CD8-positive, alpha-beta memory T cell (primary cell): Measurements from ENCODE around the gene PATJ. TPM values are rescaled to one million over a fixed set of nuclear protein-coding genes. Genes with fewer than 3 reads are reported as not detected.
"Not testable (repeated sequence)": the region's sequence is repeated elsewhere in the genome, so short reads cannot be mapped to it uniquely, and the experiment has no call there.

Experiments used
- CTCF ChIA-PET: fragments of 350-600 bp; sonication (Branson Sonifier 250); formaldehyde crosslinking; loops from one replicate; lab custom pipeline; 2021; ENCODE audit warnings: antibody characterized with exemption; lab: Charles Lee
- POLR2A ChIA-PET: fragments of 350-600 bp; sonication (Branson Sonifier 250); formaldehyde crosslinking; loops from one replicate; lab custom pipeline; 2021; ENCODE audit warnings: antibody characterized with exemption; lab: Charles Lee
- DNase-seq, 5 donors: peaks; one replicate each; pipeline versions ENCODE4 v3.0.0 to v3.0.0-alpha.2; 2020 to 2022; ENCODE audit warnings: mixed read lengths in 1 of 5
- H3K27ac ChIP-seq: one replicate; pipeline ENCODE4 v1.7.0; 2013; ENCODE audit warnings: low read depth, mild to moderate bottlenecking, low read length, moderate library complexity
- H3K27me3 ChIP-seq: 2 replicates; pipeline ENCODE4 v1.7.0; 2013; ENCODE audit warnings: low read length, mild to moderate bottlenecking; ENCODE audit not compliant: insufficient read depth, poor library complexity, severe bottlenecking
- H3K36me3 ChIP-seq: 2 replicates; pipeline ENCODE4 v1.7.0; 2013; ENCODE audit warnings: mild to moderate bottlenecking, low read length, moderate library complexity; ENCODE audit not compliant: insufficient read depth
- H3K4me1 ChIP-seq: 2 replicates; pipeline ENCODE4 v1.7.0; 2013; ENCODE audit warnings: mild to moderate bottlenecking, low read length, moderate library complexity; ENCODE audit not compliant: insufficient read depth
- H3K4me3 ChIP-seq: 2 replicates; pipeline ENCODE4 v1.7.0; 2013; ENCODE audit warnings: mild to moderate bottlenecking, low read length
- H3K9me3 ChIP-seq: 2 replicates; pipeline ENCODE4 v1.7.0; 2013; ENCODE audit warnings: mild to moderate bottlenecking, low read length
- H3K27ac Mint-ChIP-seq, 8 donors: one replicate each; pipeline ENCODE4 v1.8.0; 2020 to 2021; ENCODE audit warnings: mixed read lengths in 8 of 8, mild to moderate bottlenecking in 6 of 8, inconsistent platforms in 3 of 8, moderate library complexity in 3 of 8
- H3K27me3 Mint-ChIP-seq, 2 donors: one replicate each; pipeline ENCODE4 v1.8.0; 2020 to 2021; ENCODE audit warnings: mixed read lengths in 2 of 2, mild to moderate bottlenecking in 1 of 2, moderate library complexity in 1 of 2
- H3K36me3 Mint-ChIP-seq, 3 donors: one replicate each; pipeline ENCODE4 v1.8.0; 2020 to 2021; ENCODE audit warnings: mixed read lengths in 3 of 3, inconsistent platforms in 1 of 3, mild to moderate bottlenecking in 1 of 3
- H3K4me1 Mint-ChIP-seq, 3 donors: one replicate each; pipeline ENCODE4 v1.8.0; 2020 to 2021; ENCODE audit warnings: mixed read lengths in 3 of 3, inconsistent platforms in 1 of 3, mild to moderate bottlenecking in 1 of 3
- H3K4me3 Mint-ChIP-seq, 7 donors: one replicate each; pipeline ENCODE4 v1.8.0; 2020 to 2021; ENCODE audit warnings: mixed read lengths in 7 of 7, mild to moderate bottlenecking in 6 of 7, moderate library complexity in 4 of 7, inconsistent platforms in 2 of 7
- H3K9me3 Mint-ChIP-seq, 5 donors: one replicate each; pipeline ENCODE4 v1.8.0; 2020 to 2022; ENCODE audit warnings: mixed read lengths in 5 of 5, mild to moderate bottlenecking in 3 of 5, moderate library complexity in 2 of 5, inconsistent platforms in 1 of 5
- polyA plus RNA-seq: library from polyadenylated mRNA; unstranded; fragments of 300-500 nt; fragmentation: Illumina TruSeq; gene quantifications from one replicate; pipeline ENCODE4 v1.2.3, GENCODE V29; 2021
- total RNA-seq, 2 experiments: library from RNA; stranded (reverse); gene quantifications; one replicate each; pipeline ENCODE4 v1.2.3, GENCODE V29; 2021

Gene PATJ
- total and polyA plus RNA-seq, 3 experiments from 2014 or later: 9.8 to 24.4 (median 10.3) TPM

DNA sequence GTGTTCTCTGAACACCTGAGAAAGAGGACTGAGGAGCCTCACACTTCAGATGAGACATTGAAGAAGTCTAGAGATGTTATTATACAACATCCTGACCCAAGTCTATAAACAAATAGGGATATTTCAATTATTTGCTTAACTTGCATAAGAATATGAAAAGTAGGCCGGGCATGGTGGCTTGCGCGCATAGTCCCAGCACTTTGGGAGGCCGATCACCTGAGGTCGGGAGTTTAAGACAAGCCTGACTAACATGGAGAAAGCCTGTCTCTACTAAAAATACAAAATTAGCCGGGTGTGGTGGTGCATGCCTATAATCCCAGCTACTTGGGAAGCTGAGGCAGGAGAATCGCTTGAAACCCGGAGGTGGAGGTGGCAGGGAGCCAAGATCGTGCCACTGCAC is 478.2 kb downstream of the PATJ start:
- H3K27me3 ChIP-seq, CTCF ChIA-PET, H3K4me1 ChIP-seq, H3K27ac ChIP-seq, H3K4me3 Mint-ChIP-seq, H3K27ac Mint-ChIP-seq, H3K9me3 Mint-ChIP-seq, H3K36me3 ChIP-seq, H3K9me3 ChIP-seq, H3K27me3 Mint-ChIP-seq, DNase-seq, H3K4me1 Mint-ChIP-seq, H3K36me3 Mint-ChIP-seq, POLR2A ChIA-PET, H3K4me3 ChIP-seq: not testable (repeated sequence)

DNA sequence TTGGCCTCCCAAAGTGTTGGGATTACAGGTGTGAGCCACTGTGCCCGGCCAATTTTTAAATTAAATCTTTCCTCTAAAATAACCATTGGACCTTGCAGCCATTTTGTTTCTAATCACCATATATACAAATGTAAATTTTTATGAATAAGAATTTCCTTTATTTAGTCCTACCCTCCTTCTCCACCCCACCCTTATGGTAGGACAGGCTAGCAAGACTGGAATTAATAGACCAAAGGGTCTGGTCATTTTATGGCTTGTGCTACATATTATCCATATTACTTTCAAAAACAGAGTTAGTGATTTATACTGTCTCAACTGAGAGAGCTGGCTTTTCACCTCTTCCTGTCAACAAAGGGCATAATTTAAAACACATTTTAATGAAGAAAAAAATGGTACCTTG is 478.9 kb downstream of the PATJ start:
- Histone ChIP-seq H3K4me3 (no peak overlapping the region), H3K4me1 (no peaks in the 10 kb centered on the region), H3K36me3 (no peaks in the 10 kb centered on the region), H3K27ac (no peak overlapping the region), H3K9me3 (no peaks in the 10 kb centered on the region), H3K27me3 (no peaks in the 10 kb centered on the region)
- ChIA-PET CTCF (no interaction called here), POLR2A (no interaction called here)
- Mint-ChIP-seq H3K4me3 (no peak overlapping the region), H3K4me1 (no peaks in the 10 kb centered on the region), H3K9me3 (peaks cover 0 to 3% (median 0%) of the 10 kb centered on the region in 5 donors), H3K27ac (no peak overlapping the region), H3K36me3 (no peaks in the 10 kb centered on the region), H3K27me3 (peaks cover 0 to 2% of the 10 kb centered on the region in 2 donors)
- no peak for DNase-seq

GRCh38 chr1:62222321-62222720 is 480.0 kb downstream of the PATJ start:
- H3K27ac ChIP-seq: no peak overlapping the region
- Mint-ChIP-seq H3K4me1 (no peaks in the 10 kb centered on the region), H3K27ac (no peak overlapping the region), H3K27me3 (peaks cover 0 to 3% of the 10 kb centered on the region in 2 donors), H3K9me3 (peaks cover 0 to 3% (median 0%) of the 10 kb centered on the region in 5 donors), H3K36me3 (no peaks in the 10 kb centered on the region), H3K4me3 (no peak overlapping the region)
- no peaks in the 10 kb centered on the region for H3K36me3 ChIP-seq
- ChIA-PET POLR2A (no interaction called here), CTCF (no interaction called here)
- DNase-seq: no peak
- H3K4me3 ChIP-seq: no peak overlapping the region
- no peaks in the 10 kb centered on the region for H3K9me3 ChIP-seq
- no peaks in the 10 kb centered on the region for H3K4me1 ChIP-seq
- no peaks in the 10 kb centered on the region for H3K27me3 ChIP-seq

- Histone ChIP-seq H3K4me3 (no peak overlapping the region), H3K4me1 (no peaks in the 10 kb centered on the region), H3K36me3 (no peaks in the 10 kb centered on the region), H3K27me3 (no peaks in the 10 kb centered on the region), H3K9me3 (no peaks in the 10 kb centered on the region), H3K27ac (no peak overlapping the region)
- H3K4me3 Mint-ChIP-seq: no peak overlapping the region
- H3K27me3 Mint-ChIP-seq: peaks cover 10 to 12% of the 10 kb centered on the region in 2 donors
- no peaks in the 10 kb centered on the region for H3K9me3 Mint-ChIP-seq
- no peaks in the 10 kb centered on the region for H3K36me3 Mint-ChIP-seq
- no peak overlapping the region for H3K27ac Mint-ChIP-seq
- H3K4me1 Mint-ChIP-seq: no peaks in the 10 kb centered on the region
- ChIA-PET CTCF (no interaction called here), POLR2A (no interaction called here)
- DNase-seq: no peak
Measured at GRCh38 chr1:62224182-62224581, 481.9 kb downstream of the PATJ start.

DNA sequence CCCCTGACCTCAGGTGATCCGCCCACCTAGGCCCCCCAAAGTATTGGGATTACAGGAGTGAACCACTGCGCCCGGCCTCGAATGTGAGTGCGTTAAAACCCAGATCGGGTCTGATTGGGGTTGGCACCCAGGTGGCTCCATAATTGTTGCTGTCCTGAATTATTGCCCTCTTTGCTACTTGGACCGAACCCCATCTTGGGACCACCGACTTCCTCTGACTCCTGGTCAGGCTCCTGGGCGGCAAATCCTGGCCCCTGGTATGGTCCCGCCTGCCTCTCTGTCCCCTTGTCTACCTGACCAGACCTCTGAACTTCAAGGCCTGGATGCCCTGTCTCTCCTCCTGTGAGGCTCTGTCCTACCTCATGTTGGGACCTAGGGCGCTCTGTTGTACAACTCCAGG is 485.2 kb downstream of the PATJ start:
- Mint-ChIP-seq H3K27ac (no peak overlapping the region), H3K9me3 (no peaks in the 10 kb centered on the region), H3K4me3 (no peak overlapping the region), H3K4me1 (no peaks in the 10 kb centered on the region), H3K36me3 (no peaks in the 10 kb centered on the region), H3K27me3 (peaks cover 8 to 20% of the 10 kb centered on the region in 2 donors)
- Histone ChIP-seq H3K4me1 (no peaks in the 10 kb centered on the region), H3K36me3 (no peaks in the 10 kb centered on the region), H3K27ac (no peak overlapping the region), H3K27me3 (no peaks in the 10 kb centered on the region), H3K4me3 (no peak overlapping the region), H3K9me3 (no peaks in the 10 kb centered on the region)
- ChIA-PET POLR2A (no interaction called here), CTCF (no interaction called here)
- DNase-seq: no peak

Other genes with a start within 250 kb of the PATJ start
- 10 to 100 TPM; 30.1 to 32.5 TPM for gene TM2D1, start 17.3 kb upstream of the PATJ start, total RNA-seq
- gene TM2D1, start 17.3 kb upstream of the PATJ start, polyA plus RNA-seq: 37.1 TPM